HG03457 (cell line): ENCODE results near the gene DMTF1.
"Not testable (repeated sequence)": the region's sequence is repeated elsewhere in the genome, so short reads cannot be mapped to it uniquely, and the experiment has no call there.

ENCODE experiments used
- ATAC-seq: cut with Tn5 transposase; IDR thresholded peaks from one replicate; pipeline ENCODE4 v1.9.1; 2021; ENCODE audit warnings: moderate number of reproducible peaks; ENCODE audit not compliant: unreplicated experiment

DMTF1 gene, protein sequence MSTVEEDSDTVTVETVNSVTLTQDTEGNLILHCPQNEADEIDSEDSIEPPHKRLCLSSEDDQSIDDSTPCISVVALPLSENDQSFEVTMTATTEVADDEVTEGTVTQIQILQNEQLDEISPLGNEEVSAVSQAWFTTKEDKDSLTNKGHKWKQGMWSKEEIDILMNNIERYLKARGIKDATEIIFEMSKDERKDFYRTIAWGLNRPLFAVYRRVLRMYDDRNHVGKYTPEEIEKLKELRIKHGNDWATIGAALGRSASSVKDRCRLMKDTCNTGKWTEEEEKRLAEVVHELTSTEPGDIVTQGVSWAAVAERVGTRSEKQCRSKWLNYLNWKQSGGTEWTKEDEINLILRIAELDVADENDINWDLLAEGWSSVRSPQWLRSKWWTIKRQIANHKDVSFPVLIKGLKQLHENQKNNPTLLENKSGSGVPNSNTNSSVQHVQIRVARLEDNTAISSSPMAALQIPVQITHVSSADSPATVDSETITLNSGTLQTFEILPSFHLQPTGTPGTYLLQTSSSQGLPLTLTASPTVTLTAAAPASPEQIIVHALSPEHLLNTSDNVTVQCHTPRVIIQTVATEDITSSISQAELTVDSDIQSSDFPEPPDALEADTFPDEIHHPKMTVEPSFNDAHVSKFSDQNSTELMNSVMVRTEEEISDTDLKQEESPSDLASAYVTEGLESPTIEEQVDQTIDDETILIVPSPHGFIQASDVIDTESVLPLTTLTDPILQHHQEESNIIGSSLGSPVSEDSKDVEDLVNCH

DNA sequence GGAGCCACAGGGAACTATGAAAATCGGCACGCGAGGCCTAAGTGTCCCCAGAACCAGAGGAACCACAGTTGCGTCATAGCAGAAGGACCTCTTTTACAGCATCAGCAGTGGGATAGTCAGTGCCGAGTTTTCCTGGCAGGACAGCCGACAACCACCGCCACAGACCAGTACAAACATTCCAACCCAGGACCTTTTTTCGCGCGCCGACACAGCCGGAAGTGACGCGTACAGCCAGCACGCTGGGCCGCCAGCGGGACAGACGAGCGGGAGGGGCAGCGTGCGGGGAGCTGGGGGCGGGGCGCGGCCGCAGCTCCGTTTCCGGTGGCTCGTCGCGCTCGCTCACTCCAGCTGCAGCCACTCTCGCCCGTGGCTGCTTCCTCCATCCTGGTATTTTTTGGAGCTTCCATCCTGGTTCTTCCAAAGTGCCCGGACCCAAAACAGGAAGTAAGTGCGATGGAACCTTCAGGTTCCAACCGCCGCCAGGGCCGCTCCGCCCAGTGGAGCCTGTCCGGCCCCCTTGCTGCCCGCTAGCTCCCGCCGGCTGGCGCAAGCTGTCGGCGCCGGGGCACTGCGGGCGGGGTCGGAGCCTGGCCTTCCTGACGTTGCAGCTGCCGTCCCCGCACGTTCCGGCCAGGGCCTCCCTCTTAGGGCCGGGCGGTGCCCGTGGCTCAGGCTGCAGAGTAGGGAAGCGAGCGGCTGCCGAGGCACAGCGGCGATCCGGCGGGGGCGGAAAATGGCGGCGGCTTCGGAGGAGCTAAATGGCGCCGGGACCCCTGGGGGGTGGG is at the start of gene DMTF1:
Gene DMTF1 (plus strand): TSS at position 342 of the 785 bp plus-strand sequence. CDS start 12,489 bp downstream, outside the sequence.
- ATAC-seq: peak; percentile 84

DNA sequence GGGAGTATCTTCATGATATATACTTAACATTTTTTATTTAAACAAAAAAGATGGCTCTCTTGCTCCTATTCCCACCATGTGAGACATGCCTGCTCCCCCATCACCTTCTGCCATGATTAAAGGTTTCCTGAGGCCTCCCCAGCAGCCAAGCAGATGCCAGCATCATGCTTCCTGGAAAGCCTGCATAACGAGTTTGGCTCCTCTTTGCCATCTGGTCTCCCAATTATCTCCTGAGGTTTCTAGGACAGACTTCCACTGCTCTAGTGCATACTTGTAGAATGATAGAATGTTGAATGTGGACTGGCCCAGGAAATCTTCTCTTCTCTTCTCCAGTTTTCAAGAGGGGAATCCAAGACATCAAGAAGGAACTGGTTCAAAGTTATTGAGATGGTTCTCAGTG is 46.9 kb upstream of the DMTF1 start:
- no peak for ATAC-seq

DNA sequence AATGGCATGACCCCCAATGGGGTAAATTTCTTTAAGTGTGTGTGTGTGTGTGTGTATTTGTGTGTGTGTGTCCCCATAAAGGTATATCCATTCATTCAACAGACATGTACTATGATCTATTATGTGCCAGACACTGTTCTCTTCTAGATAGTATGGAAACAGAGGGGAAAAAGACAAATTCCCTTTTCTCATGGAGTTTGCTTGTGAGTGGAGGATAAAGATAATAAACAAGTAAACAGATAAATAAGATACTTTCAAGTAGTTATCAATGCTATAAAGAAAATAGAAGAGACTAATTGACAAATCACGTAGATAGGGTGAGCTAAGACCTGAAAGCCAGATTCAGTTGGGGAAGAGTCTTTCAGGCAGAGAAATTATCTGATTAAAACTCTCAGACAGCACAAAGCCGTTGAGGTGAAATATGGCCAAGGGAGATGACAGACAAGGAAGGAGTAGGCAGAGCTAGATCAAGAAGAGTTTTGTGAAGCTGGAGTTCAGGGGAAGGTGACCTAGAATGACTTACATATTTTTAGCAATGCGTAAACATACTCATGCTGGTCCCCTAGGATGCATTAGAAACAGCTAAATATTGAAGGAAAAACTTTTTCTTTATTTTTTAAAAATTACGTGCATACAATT is 45.2 kb upstream of the DMTF1 start:
- no peak for ATAC-seq

GRCh38 chr7:87107949-87108776 is 44.1 kb upstream of the DMTF1 start:
- ATAC-seq: no peak

DNA sequence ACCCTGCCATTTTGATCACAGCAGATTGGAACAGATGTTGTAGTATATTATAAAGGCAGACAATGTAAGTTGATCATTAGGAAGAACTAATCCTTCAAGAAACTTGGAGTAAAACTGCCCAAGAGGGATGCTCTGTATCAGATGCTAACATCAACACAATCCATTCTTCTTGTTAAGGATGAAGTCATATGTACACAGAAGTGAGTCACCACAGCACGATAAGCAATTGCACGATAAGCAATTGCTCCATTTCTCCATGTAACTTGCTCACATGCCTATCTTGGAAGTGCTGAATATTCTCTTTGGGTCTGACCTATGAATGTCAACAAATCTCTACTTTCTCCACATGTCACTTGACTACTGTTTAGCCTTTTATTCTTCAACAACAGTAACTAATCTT is 41.5 kb upstream of the DMTF1 start:
- no peak for ATAC-seq

DNA sequence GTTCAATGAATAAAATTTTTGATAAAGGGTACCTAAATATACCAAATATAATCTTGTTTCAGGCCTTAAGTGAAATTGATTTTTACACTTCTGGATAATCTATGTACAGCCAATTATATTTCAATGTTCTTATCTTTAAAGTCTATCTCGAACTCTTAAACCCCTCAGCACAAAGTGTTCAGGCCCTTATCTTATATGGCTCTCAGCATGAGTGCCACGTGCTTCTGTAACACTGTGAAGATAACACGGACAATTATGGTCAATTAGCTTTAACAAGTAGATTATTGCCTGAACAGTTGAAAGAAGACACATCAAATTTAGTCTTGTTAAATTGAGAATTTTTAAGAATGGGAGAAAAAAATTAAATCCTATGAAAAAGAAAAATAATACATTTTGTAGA is 40.4 kb upstream of the DMTF1 start:
- no peak for ATAC-seq

DNA sequence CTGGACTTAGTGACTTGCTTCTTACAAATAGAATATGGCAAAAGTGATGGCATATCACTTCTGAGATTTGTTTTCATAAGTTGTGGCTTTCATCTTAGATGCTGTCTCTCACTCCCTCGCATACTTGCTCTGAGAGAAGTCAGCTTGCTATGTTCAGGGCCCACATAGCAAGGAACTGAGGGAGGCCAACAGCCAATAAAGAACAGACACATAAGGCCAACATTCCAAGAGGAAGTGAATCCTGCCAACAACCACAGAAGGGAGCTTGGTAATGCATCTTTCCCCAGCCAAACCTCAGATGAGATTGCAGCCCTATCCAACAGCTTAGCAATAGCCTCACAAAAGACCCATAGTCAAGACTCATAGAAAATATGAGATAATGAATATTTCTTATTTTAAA is 39.2 kb upstream of the DMTF1 start:
- no peak for ATAC-seq

DNA sequence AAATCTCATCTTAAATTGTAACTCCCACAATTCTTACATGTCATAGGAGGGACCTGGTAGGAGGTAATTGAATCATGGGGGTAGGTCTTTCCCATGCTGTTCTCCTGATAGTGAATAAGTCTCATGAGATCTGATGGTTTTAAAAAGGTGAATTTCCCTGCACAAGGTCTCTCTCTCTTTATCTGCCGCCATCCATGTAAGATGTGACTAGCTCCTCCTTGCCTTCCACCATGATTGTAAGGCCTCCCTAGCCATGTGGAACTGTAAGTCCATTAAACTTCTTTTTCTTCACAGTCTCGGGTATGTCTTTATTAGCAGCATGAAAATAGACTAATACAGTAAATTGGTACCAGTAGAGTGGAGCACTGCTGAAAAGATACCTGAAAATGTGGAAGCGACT is 38.3 kb upstream of the DMTF1 start:
- ATAC-seq: not testable (repeated sequence)

GRCh38 chr7:87115772-87116171 is 36.5 kb upstream of the DMTF1 start:
- ATAC-seq: not testable (repeated sequence)

DNA sequence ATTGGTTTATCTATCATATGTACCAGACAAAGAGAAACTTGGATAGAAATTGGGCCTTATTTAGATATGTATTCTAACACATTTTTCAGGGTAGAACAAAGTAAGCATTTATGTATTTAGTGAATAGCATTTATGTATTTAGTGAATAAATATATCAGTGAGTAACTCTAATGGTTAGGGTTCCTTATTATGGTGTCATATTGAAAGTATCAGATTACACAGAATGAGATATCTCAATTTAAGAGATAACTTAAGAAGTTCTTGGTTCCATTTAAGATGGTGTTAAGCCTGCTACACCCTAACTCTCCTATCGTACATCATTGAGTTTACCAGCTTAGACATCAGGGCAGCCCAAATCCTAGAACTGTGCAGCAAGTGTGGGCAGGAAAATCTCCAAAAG is 35.9 kb upstream of the DMTF1 start:
- ATAC-seq: no peak

DNA sequence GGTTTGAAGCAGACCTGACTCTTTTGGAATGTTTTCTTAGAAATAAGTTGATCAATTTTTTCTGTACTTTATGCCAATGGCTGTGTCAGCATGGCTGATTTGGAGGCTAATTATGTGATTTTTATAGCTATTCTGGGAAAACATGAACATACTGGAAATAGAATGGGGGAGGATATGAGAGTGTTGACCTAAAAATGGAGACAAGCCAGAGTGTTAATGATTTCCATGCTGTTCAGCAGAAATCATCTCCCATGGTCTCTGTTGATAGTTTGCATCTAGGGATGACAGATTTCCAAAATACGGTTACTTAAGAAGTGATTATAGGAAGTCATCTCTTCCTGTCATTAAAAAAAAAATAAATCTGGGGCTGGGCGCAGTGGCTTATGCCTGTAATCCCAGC is 32.7 kb upstream of the DMTF1 start:
- ATAC-seq: no peak

DNA sequence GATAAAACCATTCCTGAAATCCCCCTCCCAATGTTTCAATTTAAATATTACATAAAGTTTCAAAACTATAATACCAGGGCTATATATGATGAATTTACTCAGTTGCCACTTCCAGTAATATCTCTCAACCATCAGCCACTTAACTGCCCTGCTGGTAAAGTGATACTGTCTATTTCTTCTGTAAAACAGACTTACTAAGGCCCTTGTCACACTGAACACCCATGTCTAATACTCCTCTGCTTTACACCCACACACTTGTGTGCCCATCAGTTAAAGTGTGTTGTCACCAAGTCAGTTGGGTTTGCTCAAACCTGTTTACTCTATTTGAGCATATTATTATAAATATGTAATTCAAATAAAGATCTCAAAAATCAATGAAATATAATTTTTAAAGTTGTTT is 29.1 kb upstream of the DMTF1 start:
- ATAC-seq: no peak

- ATAC-seq: no peak
These were observed 25.2 kb upstream of the DMTF1 start for GRCh38 chr7:87127019-87127418.

- ATAC-seq: no peak
These were observed 23.4 kb upstream of the DMTF1 start for GRCh38 chr7:87128861-87129267.

GRCh38 chr7:87129332-87129731 is 22.9 kb upstream of the DMTF1 start:
- no peak for ATAC-seq

DNA sequence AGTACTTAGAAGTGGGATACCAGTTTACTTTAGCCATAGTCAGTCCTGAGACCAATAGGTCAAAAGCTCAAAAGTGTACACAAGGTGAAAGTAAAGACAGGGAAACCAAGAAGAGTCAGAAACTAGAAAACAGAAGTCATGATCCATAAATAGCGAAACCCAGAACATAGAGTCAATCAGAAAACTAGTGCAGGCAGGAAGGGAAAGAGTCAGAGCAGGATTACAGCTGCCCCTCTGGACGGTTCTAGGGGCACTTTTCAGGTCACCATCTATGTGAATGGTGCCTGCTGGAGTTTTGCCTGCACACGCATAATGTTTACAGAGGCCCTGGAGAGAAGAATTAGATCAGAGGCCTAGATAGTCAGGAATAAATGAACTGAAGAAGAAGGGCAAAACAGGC is 22.4 kb upstream of the DMTF1 start:
- ATAC-seq: peak; percentile 95

GRCh38 chr7:87131771-87132170 is 20.5 kb upstream of the DMTF1 start:
- ATAC-seq: no peak

DNA sequence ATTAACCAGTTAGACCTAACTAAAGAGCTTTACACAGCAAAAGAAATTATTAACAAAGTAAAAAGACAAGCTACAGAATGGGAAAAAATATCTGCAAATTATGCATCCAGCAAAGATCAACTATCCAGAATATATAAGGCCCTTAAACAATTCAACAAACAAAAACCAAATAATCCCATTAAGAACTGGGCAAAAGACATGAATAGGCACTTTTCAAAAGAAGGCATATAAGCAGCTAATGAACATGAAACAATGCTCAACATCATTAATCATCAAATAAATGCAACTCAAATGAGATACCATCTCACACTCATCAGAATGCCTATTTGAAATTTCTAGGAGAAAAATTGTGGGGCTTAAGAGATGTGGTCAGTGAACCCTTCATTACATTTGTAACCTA is 15.0 kb upstream of the DMTF1 start:
- no peak for ATAC-seq

- ATAC-seq: no peak
These were observed 12.7 kb upstream of the DMTF1 start for GRCh38 chr7:87139514-87139913.

DNA sequence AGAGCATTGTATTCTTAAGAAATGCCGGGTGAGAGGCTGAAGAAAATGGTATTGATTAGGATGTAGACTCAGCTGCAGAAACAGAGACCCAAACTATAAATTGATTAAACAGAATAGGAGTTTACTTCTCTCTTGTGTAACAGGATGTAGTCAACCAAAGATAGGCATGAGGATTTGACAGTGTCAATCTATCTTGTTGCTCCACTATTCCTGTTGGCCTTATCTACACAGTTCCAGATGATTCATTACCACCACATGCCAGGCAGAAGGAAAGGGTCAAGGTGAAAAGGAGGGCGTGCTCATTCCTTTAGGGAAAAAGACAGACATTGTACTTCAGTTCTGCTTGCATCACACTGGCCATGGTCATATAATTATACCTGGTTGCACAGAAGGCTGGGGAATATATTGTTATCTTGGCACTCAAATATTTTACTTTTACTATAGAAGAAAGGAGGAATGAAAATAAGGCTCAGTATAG is 11.9 kb upstream of the DMTF1 start:
- ATAC-seq: no peak
